Effector CD4-positive, alpha-beta T cell (primary cell): Measurements from ENCODE around the gene CCDC97.
"Not testable (repeated sequence)": the region's sequence is repeated elsewhere in the genome, so short reads cannot be mapped to it uniquely, and the experiment has no call there.

Source experiments
- DNase-seq: peaks from one replicate; pipeline ENCODE4 v3.0.0-alpha.2; 2020

The CCDC97 gene

DNA sequence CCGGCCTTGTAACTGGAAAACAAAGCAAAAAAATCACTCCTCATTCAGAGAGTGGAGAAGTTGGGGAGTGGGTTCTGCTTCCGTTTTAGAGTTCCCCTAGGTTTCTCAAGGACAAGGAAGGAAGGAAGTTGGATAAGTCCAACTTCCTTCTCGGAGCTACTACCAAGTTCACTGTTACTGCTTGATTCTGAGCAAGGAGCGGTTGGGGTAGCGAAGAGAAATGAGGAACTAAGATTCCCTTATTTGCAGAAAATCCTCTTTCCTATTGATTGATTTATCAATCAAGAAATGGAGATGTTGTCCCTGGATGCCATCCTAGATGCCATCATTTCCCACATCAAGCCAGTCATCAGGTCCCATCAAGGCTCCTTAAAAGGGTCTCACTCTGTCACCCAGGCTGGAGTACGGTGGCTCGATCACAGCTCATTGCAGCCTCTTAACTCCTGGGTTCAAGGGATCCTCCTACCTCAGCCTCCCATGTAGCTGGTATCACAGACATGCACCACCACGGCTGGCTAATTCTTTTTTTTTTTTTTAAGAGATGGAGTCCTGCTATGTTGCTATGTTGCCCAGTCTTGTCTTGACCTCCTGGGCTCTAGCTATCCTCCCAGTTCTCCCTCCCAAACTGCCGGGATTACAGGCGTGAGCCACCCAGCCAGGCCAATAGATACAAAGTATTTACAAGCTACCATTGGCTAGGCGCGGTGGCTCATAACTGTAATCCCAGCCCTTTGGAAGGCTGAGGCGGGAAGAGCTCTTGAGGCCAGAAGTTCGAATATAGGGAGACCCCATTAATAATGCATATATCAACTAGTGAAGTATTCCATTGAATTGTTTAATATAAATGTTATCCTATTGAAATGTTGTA lies 54.8 kb downstream of the CCDC97 start:
- no peak for DNase-seq

DNA sequence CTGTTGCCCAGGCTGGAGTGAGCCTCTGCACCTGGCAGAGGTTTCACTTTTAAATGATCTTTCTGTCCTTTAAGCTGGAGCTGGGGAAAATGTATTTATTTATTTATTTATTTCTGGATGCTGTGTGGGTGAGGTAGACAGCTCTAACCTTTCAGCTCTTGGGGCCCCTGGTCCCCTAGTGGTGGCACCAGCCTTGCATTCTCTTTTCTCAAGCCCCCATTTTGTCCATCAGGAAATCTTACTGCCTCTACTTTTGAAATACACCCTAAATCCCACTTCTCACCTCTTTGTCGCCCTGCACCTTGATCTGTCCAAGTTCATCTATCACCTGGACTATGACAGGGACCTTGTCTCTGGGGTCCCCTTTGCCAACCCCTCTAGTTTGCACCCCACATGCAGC lies 56.1 kb downstream of the CCDC97 start:
- DNase-seq = no peak

DNA sequence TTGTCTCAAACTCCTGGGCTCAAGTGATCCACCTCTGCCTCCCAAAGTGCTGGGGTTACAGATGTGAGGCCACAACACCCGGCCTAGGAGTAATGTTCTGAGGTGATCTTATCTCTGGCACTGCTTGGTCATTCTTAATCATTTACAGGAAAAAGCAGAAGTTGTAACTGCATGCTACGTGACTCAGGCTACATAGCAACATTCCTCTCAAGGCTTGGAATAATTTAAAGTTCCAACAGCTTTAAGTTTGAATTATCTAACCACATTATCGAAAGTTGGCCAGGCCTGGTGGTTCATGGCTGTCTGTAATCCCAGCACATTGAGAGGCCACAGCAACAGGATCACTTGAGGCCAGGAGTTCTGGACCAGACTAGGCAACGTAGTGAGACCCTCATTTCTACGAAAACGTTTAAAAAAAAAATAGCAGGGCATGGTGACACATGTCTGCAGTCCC lies 57.9 kb downstream of the CCDC97 start:
- DNase-seq = no peak

DNA sequence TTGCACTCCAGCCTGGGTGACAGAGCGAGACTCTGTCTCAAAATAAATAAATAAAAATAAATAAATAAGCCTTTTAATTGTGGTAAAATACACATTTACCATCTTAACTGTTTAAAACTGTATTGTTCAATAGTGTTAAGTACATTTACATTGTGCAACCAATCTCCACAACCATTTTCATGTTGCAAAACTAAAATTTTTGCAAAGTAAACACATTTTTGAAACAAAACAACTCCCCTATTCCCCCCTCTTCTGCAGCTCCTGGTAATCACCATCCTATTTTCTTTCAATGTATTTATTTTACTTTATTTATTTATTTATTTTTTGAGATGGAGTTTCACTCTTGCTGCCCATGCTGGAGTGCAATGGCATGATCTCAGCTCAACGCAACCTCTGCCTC lies 59.8 kb downstream of the CCDC97 start:
- no peak for DNase-seq

DNA sequence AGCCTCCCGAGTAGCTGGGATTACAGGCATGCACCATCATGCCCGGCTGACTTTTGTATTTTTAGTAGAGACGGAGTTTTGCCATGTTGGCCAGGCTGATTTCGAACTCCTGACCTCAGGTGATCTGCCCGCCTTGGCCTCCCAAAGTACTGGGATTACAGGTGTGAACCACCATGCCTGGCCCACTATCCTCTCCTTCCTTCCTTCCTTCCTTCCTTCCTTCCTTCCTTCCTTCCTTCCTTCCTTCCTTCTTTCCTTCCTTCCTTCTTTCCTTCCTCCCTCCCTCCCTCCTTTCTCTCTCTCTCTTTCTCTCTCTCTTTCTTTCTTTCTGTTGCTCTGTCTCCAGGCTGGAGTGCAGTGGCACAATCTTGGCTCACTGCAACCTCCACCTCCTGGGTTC lies 61.1 kb downstream of the CCDC97 start:
- DNase-seq = not testable (repeated sequence)

DNA sequence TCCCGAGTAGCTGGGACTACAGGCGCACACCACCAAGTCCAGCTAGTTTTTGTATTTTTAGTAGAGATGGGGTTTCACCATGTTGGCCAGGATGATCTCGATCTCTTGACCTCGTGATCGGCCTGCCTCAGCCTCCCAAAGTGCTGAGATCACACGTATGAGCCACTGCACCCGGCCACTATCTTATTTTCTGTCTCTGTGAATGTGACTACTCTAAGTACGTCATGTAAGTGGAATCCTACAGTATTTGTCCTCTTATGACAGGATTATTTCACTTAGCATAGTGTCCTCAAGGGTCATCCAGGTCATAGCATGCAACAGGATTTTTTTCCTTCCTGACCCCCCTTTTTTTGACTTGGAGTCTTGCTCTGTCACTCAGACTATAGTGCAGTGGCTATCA lies 61.6 kb downstream of the CCDC97 start:
- no peak for DNase-seq

DNA sequence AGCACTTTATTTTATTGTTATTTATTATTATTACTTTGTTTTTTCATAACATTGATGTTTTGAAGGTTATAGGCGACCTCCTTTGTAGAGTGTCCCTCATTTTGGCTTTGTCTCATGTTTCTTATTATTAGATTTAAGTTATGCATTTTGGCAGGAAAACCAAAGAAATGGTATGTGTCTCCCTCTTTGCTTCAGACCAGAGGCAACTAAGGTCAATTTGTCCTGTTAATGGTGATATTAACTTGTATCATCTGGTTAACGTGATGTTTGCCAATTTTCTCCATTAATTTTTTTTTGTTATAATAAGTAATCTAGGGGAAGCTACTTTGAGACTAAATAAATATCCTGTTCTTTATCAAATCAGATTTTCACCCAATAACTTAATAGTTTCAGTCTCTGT lies 62.5 kb downstream of the CCDC97 start:
- DNase-seq = no peak

DNA sequence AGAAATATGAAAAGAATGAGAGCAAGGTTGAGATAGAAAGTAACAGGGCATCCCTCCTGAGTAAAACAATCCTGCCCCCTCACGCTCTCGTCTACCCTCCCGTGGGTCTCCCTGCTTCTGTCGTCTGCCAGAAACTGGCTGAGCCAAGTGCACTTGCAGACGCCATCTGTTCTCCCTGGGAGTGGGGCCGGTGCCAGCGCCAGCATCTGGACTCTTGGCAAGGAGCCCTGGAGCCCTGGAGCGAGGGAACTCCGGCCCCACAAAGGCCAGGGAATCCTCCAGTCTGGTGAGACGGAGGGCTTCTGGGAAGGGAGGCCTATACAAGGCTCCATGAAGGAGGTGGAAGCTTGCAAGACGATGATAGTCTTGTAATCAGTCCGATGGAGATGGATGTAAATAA lies 64.0 kb downstream of the CCDC97 start:
- no peak for DNase-seq
